ENCODE measurements around the gene SIGMAR1.

SIGMAR1 gene

GRCh38 chr9:34637356-34638137 lies at the start of gene SIGMAR1:
SIGMAR1 (minus strand) TSS chr9:34637787; CDS start chr9:34637697, 90 bp downstream.
- POLR2A ChIA-PET, result interaction anchor here (0.9 to 2.0 kb wide), 5 partner anchors 9 to 186 kb away, joined by 3 to 31 read pairs (median 5); partner anchors contain the start of genes DNAI1, FAM219A, GALT and IL11RA
- peak within 1 kb of the TSS; percentile 80 for H3K4me3 ChIP-seq (ENCODE audit: low read depth, low read length)
- CTCF ChIA-PET, result interaction anchor here (0.9 to 10.9 kb wide), 14 partner anchors 8 to 823 kb away, joined by 3 to 274 read pairs (median 6); partner anchors contain the start of genes ARID3C, DCTN3, GALT and IL11RA
- DNase-seq (ENCODE audit: low read depth, low spot score), result no peak
- TF ChIP-seq CTCF (IDR thresholded peaks at IDR 0.05; ENCODE audit: insufficient read depth, low read length, missing control alignments), result no peak

DNA sequence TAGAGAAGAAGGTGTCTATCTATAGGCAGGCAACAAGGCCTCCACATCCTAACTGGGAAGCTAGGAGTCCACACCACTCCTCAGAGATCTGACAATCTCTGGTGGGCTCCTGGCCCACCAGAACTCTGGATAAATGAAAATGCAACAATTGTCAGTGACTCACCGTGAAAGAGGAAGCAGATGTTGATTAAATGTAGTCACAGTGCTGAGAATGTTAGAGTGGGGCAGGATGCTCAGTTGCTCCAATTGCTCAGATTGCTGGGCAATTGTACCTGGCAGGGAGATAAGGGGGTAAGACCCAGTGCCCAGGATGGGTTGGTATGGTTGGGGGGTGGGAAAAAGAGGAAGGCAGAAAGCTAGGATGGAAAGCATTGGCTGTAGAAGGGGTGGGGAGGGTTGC lies 49.1 kb upstream of the SIGMAR1 start:
- DNase-seq (ENCODE audit: low read depth, low spot score), result no peak
- H3K4me3 ChIP-seq (ENCODE audit: low read depth, low read length), result no peak overlapping the region
- POLR2A ChIA-PET, result no interaction called here
- CTCF ChIA-PET, result interaction anchor here (1.9 to 10.0 kb wide), 3 partner anchors 10 to 14 kb away, joined by 6 to 163 read pairs (median 13); no protein-coding TSS in a partner anchor
- TF ChIP-seq CTCF (IDR thresholded peaks at IDR 0.05; ENCODE audit: insufficient read depth, low read length, missing control alignments), result no peak

GRCh38 chr9:34686231-34686630 lies 48.6 kb upstream of the SIGMAR1 start:
- ChIA-PET CTCF (interaction anchor here (1.9 to 10.0 kb wide), 3 partner anchors 9 to 15 kb away, joined by 6 to 163 read pairs (median 13); no protein-coding TSS in a partner anchor), POLR2A (no interaction called here)
- TF ChIP-seq CTCF (IDR thresholded peaks at IDR 0.05; ENCODE audit: insufficient read depth, low read length, missing control alignments), result no peak
- no peak for DNase-seq (ENCODE audit: low read depth, low spot score)
- H3K4me3 ChIP-seq (ENCODE audit: low read depth, low read length), result no peak overlapping the region

DNA sequence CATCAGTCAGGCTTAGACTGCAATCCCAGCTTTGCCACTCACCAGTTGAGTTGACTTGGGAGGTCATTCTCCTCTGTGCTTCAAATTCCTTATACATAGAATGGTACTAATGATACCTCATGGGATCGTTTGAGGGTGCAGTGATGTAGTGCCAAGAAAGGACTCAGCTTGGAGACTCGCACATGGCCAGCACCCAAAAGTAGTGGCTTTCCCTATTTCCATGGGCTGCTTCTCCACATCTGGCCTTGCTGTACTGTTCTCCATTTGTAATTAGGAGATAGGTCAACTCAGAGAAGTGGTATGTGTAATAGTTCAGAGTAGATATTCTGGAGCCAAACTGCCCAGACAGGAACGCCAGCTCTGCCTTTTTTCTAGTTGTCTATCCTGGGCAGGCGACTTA lies 48.0 kb upstream of the SIGMAR1 start:
- ChIA-PET POLR2A (no interaction called here), CTCF (interaction anchor here (2.8 to 10.0 kb wide), 2 partner anchors 10 to 15 kb away, joined by 13 to 163 read pairs; no protein-coding TSS in a partner anchor)
- no peak overlapping the region for H3K4me3 ChIP-seq (ENCODE audit: low read depth, low read length)
- TF ChIP-seq CTCF (IDR thresholded peaks at IDR 0.05; ENCODE audit: insufficient read depth, low read length, missing control alignments), result no peak
- DNase-seq (ENCODE audit: low read depth, low spot score), result no peak

DNA sequence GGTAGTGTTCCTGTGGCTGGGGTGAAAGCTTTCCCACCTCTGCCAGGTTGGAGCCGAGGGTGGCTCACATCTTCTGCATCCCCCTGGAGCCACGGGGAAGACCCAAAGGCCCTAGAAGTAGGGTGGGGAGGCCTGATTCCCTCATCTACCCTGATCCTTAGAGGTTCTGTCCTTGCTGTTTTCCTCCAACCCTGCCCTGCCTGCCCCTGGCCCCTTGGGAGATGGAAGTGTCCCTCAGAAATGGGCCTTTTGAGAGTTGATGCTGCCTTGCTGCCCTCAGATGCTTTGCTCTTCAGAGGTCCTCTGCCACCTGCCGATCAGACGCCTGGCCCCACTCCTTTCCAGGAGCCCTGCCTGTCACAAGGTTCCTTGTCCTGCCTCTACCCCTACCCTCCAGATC lies 47.2 kb upstream of the SIGMAR1 start:
- no peak overlapping the region for H3K4me3 ChIP-seq (ENCODE audit: low read depth, low read length)
- ChIA-PET POLR2A (no interaction called here), CTCF (interaction anchor here (2.8 to 10.0 kb wide), 2 partner anchors 9 to 16 kb away, joined by 13 to 163 read pairs; no protein-coding TSS in a partner anchor)
- TF ChIP-seq CTCF (IDR thresholded peaks at IDR 0.05; ENCODE audit: insufficient read depth, low read length, missing control alignments), result no peak
- no peak for DNase-seq (ENCODE audit: low read depth, low spot score)

GRCh38 chr9:34684145-34684544 lies 46.6 kb upstream of the SIGMAR1 start:
- POLR2A ChIA-PET, result no interaction called here

More at GRCh38 chr9:34684145-34684544, 46.6 kb upstream of the SIGMAR1 start:
- no peak for TF ChIP-seq CTCF (IDR thresholded peaks at IDR 0.05; ENCODE audit: insufficient read depth, low read length, missing control alignments)
- no peak for DNase-seq (ENCODE audit: low read depth, low spot score)
- CTCF ChIA-PET, result interaction anchor here (1.3 to 3.5 kb wide), 3 partner anchors 18 to 20 kb away, joined by 5 to 17 read pairs (median 6); no protein-coding TSS in a partner anchor
- H3K4me3 ChIP-seq (ENCODE audit: low read depth, low read length), result no peak overlapping the region
